Pancreas (tissue), 10 donors: Measurements from ENCODE around the gene GPR101. TPM values are rescaled to one million over a fixed set of nuclear protein-coding genes. Genes with fewer than 3 reads are reported as not detected.

Source experiments
- ATAC-seq, 4 donors: fragments of 200-7000 bp; cut with Tn5 transposase; one replicate each; pipeline versions ENCODE4 v1.8.0 to v1.9.1; 2020; ENCODE audit warnings: mild to moderate bottlenecking in 4 of 4, moderate library complexity in 4 of 4
- DNase-seq, 6 donors: peaks; one replicate each; pipeline ENCODE4 v3.0.0-alpha.2; 2020
- FAIRE-seq: peaks from 2 replicates; lab custom pipeline; 2012; peaks lifted over from hg19 to GRCh38; lab: Jason Lieb, UNC
- H3K27ac ChIP-seq, 4 donors: fragments of 200-600 bp; sonication (generic); 1 replicate in 3 of 4; 2 replicates in 1 of 4; pipeline versions ENCODE4 v1.5.0 to v1.8.0; 2020
- H3K27me3 ChIP-seq, 4 donors: fragments of 200-600 bp; one replicate each; pipeline ENCODE4 v1.8.0; 2021
- H3K36me3 ChIP-seq, 3 donors: fragments of 200-600 bp; sonication (generic) in 1 of 3; one replicate each; pipeline versions ENCODE4 v1.5.0 to v1.8.0; 2020 to 2021
- H3K4me1 ChIP-seq, 3 donors: fragments of 200-600 bp; one replicate each; pipeline ENCODE4 v1.8.0; 2021
- H3K4me3 ChIP-seq, 4 donors: fragments of 200-600 bp; sonication (generic) in 2 of 4; one replicate each; pipeline versions ENCODE4 v1.5.0 to v1.8.0; 2020 to 2021
- H3K9me3 ChIP-seq, 4 donors: fragments of 200-600 bp; one replicate each; pipeline ENCODE4 v1.8.0; 2021
- WGBS, 2 donors: extraction: QIAGEN DNeasy Blood & Tissue Kit; methylation state at CpG; one replicate each; pipeline ENCODE4 v1.1.7; 2013; 5-methylcytosine and 5-hydroxymethylcytosine counted together
- intact Hi-C, 3 donors: fragments of 100-400 bp; cut with DNase I; formaldehyde crosslinking; loops; one replicate each; pipeline versions ENCODE4 v1.11.1 to v1.14.2; 2022
- polyA plus RNA-seq, 2 donors: library from polyadenylated mRNA; stranded (reverse); fragments of 200-250 nt; gene quantifications; one replicate each; pipeline ENCODE4 v1.2.3, GENCODE V29; 2013
- total RNA-seq, 6 donors: library from RNA; stranded (reverse); fragmentation: NEBNext Ultra II Directional in 4 of 6; extraction: Animal tissue kit (Norgen Biotek cat#: 25700) in 4 of 6; gene quantifications; one replicate each; pipeline versions ENCODE4 v1.2.1 to v1.2.4, GENCODE V29; 2021 to 2023
- TF ChIP-seq, protein P1 (sequence below), 4 donors: fragments of 200-600 bp; sonication (generic) in 3 of 4; IDR thresholded peaks; one replicate each; pipeline versions ENCODE4 v1.5.0 to v1.8.0; 2021; ENCODE audit warnings: antibody characterized with exemption in 4 of 4
- donor health status: healthy with polysubstance abuse.
- donor health status: DM: no; HTN: no; CAD: no; lungs with moderate emphysema.
- donor health status: DM: no; HTN: no; CAD: no.
- donor health status: control.
- donor health status: control.
- donor health status: Bipolar disorder and iron deficiency.
- donor health status: DM: yes; HTN: yes; CAD: no.
- donor health status: DM: no; HTN: no; CAD: no.
- donor health status: DM: no; HTN: no; CAD: no.
- donor health status: DM: yes; HTN: yes; CAD: no.

Gene GPR101
- total and polyA plus RNA-seq, 8 donors, result not detected

DNA sequence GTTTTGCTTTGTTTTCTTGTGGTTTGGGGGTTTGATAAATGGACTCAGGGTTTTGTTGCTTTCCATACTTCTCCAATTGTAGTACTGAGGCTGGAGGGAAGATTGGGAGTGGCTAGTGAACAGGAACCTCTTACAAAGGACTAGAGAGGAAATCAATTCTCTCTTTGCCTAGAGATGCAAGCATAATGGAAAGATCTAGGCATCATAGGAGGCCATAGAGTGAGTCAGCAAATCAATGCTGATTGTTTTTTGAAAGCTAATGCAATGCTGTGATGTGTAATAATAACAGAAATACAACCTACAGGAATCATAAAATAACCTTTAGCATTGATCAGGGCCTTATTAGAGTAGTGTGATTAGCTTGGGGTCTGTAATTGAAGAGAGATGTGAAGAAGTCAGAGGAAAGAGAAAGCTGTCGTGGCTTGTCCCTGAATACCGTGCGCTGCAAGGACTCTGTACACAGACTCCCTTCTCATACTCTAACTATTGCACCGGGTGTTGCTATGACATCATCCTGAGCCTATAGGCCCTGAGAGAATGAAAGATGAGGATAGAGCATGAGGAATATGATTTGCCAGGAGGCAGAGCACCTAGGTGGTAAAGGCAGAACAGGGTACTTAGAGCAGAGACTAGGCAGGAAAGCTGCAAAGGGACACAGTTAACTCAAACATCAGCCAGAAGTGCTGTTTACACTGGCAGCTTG is 29.3 kb upstream of the GPR101 start:
- DNase-seq, result no peak
- intact Hi-C loops, result no loop called here
- no peak for FAIRE-seq
- Histone ChIP-seq H3K36me3 (no peaks in the 10 kb centered on the region), H3K27me3 (no peaks in the 10 kb centered on the region), H3K9me3 (no peaks in the 10 kb centered on the region), H3K27ac (no peak overlapping the region), H3K4me1 (no peaks in the 10 kb centered on the region), H3K4me3 (no peak overlapping the region)
- 42 to 58% methylated on average over 4 of the region's 4 CpGs for WGBS, 2 donors
- ATAC-seq, result no peak
- TF ChIP-seq, protein P1, sequence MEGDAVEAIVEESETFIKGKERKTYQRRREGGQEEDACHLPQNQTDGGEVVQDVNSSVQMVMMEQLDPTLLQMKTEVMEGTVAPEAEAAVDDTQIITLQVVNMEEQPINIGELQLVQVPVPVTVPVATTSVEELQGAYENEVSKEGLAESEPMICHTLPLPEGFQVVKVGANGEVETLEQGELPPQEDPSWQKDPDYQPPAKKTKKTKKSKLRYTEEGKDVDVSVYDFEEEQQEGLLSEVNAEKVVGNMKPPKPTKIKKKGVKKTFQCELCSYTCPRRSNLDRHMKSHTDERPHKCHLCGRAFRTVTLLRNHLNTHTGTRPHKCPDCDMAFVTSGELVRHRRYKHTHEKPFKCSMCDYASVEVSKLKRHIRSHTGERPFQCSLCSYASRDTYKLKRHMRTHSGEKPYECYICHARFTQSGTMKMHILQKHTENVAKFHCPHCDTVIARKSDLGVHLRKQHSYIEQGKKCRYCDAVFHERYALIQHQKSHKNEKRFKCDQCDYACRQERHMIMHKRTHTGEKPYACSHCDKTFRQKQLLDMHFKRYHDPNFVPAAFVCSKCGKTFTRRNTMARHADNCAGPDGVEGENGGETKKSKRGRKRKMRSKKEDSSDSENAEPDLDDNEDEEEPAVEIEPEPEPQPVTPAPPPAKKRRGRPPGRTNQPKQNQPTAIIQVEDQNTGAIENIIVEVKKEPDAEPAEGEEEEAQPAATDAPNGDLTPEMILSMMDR (IDR thresholded peaks at IDR 0.05), result no peak

DNA sequence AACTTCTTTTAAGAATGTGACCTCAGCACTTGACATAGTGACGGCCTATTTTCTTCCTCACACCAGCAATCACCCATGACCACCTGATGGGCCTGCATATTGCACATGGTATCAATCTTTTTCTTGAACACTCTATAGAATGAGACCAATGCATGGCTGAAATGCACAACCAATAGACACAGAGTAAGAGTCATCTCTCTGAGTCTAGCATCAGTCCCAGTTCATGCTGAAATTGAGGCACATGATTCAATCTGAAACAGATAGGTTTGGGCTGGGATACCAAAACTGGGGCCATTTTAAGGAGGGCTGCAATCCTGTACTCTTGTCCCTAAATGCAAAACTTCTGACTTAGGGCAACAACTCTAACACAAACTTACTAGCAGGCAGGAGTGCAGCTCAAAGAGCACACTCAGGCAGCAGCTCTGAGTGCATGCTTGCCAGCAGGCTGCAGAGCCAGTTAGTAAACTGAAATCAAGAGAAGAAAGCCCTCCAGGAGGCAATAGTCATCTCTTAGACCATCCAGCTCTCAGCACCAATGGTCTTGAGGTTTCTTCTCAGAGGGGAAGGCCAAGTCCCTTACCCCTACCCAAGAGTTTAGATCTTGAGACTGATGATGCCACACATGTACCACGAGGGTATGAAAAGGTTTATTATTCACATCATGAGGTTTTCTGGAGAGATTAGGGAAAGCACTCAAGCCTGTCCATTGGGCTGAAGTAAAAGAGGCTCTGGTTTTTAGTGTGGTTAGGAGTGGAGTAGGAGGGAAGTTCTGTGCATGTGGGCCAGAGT is 24.7 kb upstream of the GPR101 start:
- intact Hi-C loops, result no loop called here
- TF ChIP-seq, protein P1 (IDR thresholded peaks at IDR 0.05), result no peak
- no peak overlapping the region for H3K27ac ChIP-seq
- 6 to 12% methylated on average over 2 of the region's 2 CpGs for WGBS, 2 donors
- FAIRE-seq (no peak), DNase-seq (no peak), ATAC-seq (no peak)
- no peaks in the 10 kb centered on the region for H3K9me3 ChIP-seq
- no peaks in the 10 kb centered on the region for H3K36me3 ChIP-seq
- no peaks in the 10 kb centered on the region for H3K4me1 ChIP-seq
- H3K27me3 ChIP-seq, result peaks cover 0 to 3% (median 0%) of the 10 kb centered on the region in 4 donors
- no peak overlapping the region for H3K4me3 ChIP-seq

GRCh38 chrX:137052643-137053235 is 18.9 kb upstream of the GPR101 start:
- DNase-seq (peak in 1 of 6 donors; percentile 43), ATAC-seq (peak; percentile 30 to 53 (median 42)), FAIRE-seq (no peak)
- Histone ChIP-seq H3K4me3 (peak overlapping the region in 3 of 4 donors; percentile 6 to 44 (median 22)), H3K27ac (no peak overlapping the region), H3K27me3 (peaks cover 0 to 26% (median 1%) of the 10 kb centered on the region in 4 donors), H3K9me3 (no peaks in the 10 kb centered on the region), H3K4me1 (no peaks in the 10 kb centered on the region), H3K36me3 (no peaks in the 10 kb centered on the region)
- intact Hi-C loops, result no loop called here
- WGBS, 2 donors, result 1 to 28% methylated on average over 37 of the region's 37 CpGs
- TF ChIP-seq, protein P1 (IDR thresholded peaks at IDR 0.05), result peak in 1 of 4 donors; percentile 3

DNA sequence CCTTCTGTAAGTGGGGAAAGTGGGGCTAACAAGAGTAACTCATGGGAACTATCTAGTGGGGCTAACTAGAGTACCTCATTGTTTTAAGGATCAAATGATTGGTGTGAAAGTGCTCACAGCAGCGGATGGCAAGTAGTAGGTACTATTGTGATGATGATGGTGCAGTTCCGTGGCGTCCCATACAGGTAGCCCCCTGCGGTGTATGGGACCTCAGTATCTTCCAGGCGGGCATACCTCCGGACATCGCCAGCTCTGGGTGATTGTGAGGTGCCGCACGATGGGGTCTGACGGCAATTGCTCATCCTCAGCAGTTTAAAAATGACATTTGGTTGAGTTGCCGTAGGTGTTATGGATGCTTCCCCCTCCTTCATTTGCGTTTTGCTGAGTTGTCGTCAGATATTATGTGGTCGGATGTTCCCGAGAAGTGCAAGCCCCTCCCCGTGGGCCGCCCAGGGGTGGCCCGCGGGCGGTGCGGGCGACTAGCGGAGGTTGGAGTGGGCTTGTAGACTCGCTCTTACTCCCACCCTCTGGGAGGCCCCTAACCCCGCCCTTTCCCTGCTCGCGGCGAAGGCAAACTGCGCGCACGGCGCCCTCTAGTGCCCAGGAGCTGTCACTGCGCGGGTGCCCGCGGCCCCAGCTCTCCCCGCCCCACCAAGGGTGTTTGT is 18.3 kb upstream of the GPR101 start:
- intact Hi-C loops, result no loop called here
- Histone ChIP-seq H3K9me3 (no peaks in the 10 kb centered on the region), H3K36me3 (no peaks in the 10 kb centered on the region), H3K4me1 (no peaks in the 10 kb centered on the region), H3K4me3 (peak overlapping the region; percentile 6 to 44 (median 16)), H3K27me3 (peaks cover 0 to 26% (median 1%) of the 10 kb centered on the region in 4 donors), H3K27ac (no peak overlapping the region)
- ATAC-seq (peak; percentile 96 to 100 (median 98)), FAIRE-seq (no peak), DNase-seq (peak; percentile 25 to 88 (median 66))
- TF ChIP-seq, protein P1 (IDR thresholded peaks at IDR 0.05), result peak; percentile 73 to 86 (median 78)
- 1 to 13% methylated on average over 37 of the region's 37 CpGs for WGBS, 2 donors
